A673 (cell line): ENCODE data around the gene LGALS3BP.

Source experiments
- CTCF ChIP-seq: fragments of 300-800, 200-600 bp; sonication (generic); conservative IDR thresholded peaks from 2 replicates; pipeline ENCODE4 v1.5.1; 2017; ENCODE audit warnings: low read depth, mild to moderate bottlenecking, antibody characterized with exemption, low read length, moderate library complexity, mixed read lengths
- EZH2 ChIP-seq: fragments of 200-600 bp; sonication (generic); IDR thresholded peaks from 2 replicates; pipeline ENCODE4 v1.6.1; 2017; ENCODE audit warnings: borderline replicate concordance, low read depth, mild to moderate bottlenecking, mixed read lengths, antibody characterized with exemption, low read length; ENCODE audit not compliant: poor library complexity, severe bottlenecking

DNA sequence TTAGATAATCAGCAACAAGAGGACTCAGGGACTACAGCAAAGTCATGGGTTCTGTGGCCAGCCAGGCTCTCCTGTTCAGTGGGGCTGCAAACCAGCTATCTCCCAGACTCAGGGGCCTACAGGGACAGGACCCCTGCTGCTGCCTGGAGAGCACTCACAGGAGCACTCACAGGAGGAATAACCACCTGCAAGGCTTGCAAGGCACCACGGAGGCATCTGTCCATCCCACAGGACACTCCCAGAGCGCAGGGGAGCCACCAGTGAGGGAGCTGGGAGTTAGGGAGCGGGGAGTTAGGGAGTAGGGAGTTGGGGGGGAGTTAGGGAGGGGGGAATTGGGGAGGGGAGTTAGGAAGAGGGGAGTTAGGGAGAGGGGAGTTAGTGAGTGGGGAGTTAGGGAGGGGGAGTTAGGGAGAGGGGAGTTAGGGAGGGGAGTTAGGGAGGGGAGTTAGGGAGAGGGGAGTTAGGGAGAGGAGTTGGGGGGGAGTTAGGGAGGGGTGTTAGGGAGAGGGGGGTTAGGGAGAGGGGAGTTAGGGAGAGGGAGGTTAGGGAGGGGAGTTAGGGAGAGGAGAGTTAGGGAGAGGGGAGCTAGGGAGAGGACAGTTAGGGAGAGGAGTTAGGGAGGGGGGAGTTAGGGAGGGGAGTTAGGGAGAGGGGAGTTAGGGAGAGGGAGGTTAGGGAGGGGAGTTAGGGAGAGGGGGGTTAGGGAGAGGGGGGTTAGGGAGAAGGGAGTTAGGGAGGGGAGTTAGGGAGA, 24.1 kb upstream of the LGALS3BP start:
- TF ChIP-seq CTCF (no peak), EZH2 (no peak)
